HUES6 (cell line): ENCODE results near the gene VPS35L.
A peak's percentile ranks its signal among the peaks of the same experiment; 100 is the strongest.
"Not testable (repeated sequence)": the region's sequence is repeated elsewhere in the genome, so short reads cannot be mapped to it uniquely, and the experiment has no call there.

Source experiments
- H3K27ac ChIP-seq: 2 replicates; pipeline ENCODE4 v1.7.0; 2013; ENCODE audit warnings: low read depth, mild to moderate bottlenecking, low read length, inconsistent platforms
- H3K27me3 ChIP-seq: 2 replicates; pipeline ENCODE4 v1.6.1; 2013; ENCODE audit warnings: low read length; ENCODE audit not compliant: control insufficient read depth, insufficient read depth
- H3K36me3 ChIP-seq: 2 replicates; pipeline ENCODE4 v1.6.1; 2013; ENCODE audit warnings: low read length; ENCODE audit not compliant: control insufficient read depth, insufficient read depth
- H3K4me1 ChIP-seq: 2 replicates; pipeline ENCODE4 v1.6.1; 2013; ENCODE audit warnings: low read length; ENCODE audit not compliant: control insufficient read depth, insufficient read depth
- H3K4me3 ChIP-seq: 2 replicates; pipeline ENCODE4 v1.5.1; 2013; ENCODE audit warnings: low read depth, low read length
- H3K9ac ChIP-seq: one replicate; pipeline ENCODE4 v1.6.1; 2013; ENCODE audit warnings: mild to moderate bottlenecking, low read length
- H3K9me3 ChIP-seq: 2 replicates; pipeline ENCODE4 v1.6.1; 2013; ENCODE audit warnings: low read depth, low read length; ENCODE audit not compliant: control insufficient read depth, insufficient read depth

The VPS35L gene

DNA sequence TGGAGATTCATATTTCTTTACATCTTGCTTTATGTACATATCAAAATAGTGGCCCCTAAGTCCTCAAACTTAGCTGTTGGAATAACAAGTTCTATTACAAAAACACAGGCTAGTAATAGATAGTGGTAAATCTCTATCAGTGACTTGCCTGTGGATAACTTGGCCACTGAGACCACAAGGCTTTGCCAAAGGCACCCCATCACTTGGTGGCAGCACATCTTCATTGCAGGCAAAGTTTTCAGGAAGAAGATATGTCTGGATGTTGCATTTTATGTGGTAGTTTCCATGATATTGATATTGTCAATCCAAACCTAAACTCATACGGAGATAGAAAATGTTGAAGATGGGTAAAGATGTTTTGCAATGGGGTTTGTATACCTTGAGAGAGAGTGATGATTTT lies 104.1 kb downstream of the VPS35L start:
- Histone ChIP-seq H3K9ac (no peak overlapping the region), H3K9me3 (peaks cover 2% of the 10 kb centered on the region; the same call in 1 of the 2 replicates), H3K4me3 (no peak overlapping the region), H3K36me3 (peaks cover 25% of the 10 kb centered on the region), H3K4me1 (peaks cover 10% of the 10 kb centered on the region; the same call in 1 of the 2 replicates), H3K27ac (no peak overlapping the region), H3K27me3 (no peaks in the 10 kb centered on the region)

DNA sequence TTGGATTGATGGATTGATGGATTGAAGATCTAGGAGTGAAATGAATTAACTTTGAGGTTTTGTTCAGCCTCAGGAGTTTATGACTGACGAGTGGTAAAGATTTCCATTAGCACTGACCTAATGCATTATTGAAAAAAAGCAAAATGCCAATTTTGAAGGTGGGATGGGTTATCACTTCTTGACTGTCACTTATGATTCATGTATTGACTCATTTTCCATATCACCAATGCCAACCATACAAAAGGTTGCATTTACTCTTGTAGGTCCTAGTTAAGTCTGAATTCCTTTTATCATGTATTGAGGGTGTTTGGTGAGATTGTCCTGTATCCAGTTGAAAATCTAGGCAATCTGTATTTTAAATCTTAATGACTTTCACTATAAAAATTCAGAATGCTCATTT lies 104.9 kb downstream of the VPS35L start:
- peaks cover 2% of the 10 kb centered on the region; the same call in 1 of the 2 replicates for H3K9me3 ChIP-seq
- H3K4me3 ChIP-seq: no peak overlapping the region
- H3K9ac ChIP-seq: no peak overlapping the region

DNA sequence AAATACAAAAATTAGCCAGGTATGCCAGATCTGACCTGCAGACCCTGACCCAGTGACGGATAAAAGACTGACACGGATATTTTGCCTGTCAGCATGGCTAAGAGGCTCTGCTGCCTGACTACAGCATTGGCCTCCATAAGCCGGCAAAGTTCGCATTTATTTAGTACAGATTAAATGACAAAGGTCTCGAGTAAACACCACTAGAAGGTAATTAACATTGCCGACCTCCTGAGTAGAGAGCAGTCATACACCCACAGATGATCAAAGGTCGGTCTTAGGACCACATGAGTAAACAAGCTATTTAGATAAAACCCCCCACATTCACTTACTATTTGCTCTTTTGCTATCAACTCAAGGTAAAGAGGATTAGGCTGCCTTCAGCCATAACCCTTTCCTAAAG lies 106.8 kb downstream of the VPS35L start:
- Histone ChIP-seq H3K4me1 (peaks cover 10% of the 10 kb centered on the region), H3K27me3 (no peaks in the 10 kb centered on the region), H3K36me3 (peaks cover 15% of the 10 kb centered on the region), H3K4me3 (peak overlapping the region; percentile 2; the same call in 1 of the 2 replicates), H3K27ac (no peak overlapping the region), H3K9ac (no peak overlapping the region), H3K9me3 (peaks cover 2% of the 10 kb centered on the region; the same call in 1 of the 2 replicates)

More for the DNA sequence above, 104.9 kb downstream of the VPS35L start:
- Histone ChIP-seq H3K4me1 (peaks cover 10% of the 10 kb centered on the region; the same call in 1 of the 2 replicates), H3K27ac (no peak overlapping the region), H3K27me3 (no peaks in the 10 kb centered on the region), H3K36me3 (peaks cover 23% of the 10 kb centered on the region)

DNA sequence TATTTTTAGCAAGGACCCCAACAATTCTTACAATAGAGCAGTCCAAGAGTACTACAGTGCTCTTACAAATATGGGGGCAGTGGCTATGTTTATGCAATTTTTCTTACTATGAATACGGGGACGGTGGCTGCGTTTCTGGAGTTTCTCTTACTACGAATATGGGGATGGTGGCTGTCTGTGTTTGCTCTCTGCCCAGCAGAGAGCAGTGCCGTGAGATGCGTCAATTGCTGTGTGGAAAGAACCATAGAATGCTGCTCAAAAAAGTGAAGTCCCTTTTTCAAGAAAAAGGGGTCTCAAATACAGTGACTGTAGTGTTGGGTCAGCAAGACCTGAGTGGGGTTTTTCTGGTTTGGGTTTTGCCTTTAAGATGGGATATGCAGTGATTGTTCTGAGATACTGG lies 108.7 kb downstream of the VPS35L start:
- peaks cover 2% of the 10 kb centered on the region; the same call in 1 of the 2 replicates for H3K9me3 ChIP-seq
- no peaks in the 10 kb centered on the region for H3K27me3 ChIP-seq
- H3K27ac ChIP-seq: no peak overlapping the region
- H3K36me3 ChIP-seq: peaks cover 11% of the 10 kb centered on the region; the same call in 1 of the 2 replicates
- no peak overlapping the region for H3K9ac ChIP-seq
- H3K4me1 ChIP-seq: peaks cover 10% of the 10 kb centered on the region
- H3K4me3 ChIP-seq: no peak overlapping the region

DNA sequence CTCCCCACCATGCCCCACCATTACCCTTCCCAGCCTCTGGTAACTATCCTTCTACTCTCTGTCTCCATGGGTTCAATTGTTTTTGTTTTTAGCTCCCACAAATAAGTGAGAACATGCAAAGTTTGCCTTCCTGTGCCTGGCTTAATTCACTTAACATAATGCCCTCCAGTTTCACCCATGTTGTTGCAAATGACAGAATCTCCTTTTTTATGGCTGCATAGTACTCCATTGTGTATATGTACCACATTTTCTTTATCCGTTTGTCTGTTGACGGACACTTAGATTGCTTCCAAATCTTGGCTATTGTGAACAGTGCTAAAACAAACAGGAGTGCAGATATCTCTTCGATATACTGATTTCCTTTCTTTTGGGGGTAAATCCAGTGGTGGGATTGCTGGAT lies 109.8 kb downstream of the VPS35L start:
- H3K9ac ChIP-seq, H3K27ac ChIP-seq, H3K9me3 ChIP-seq, H3K4me1 ChIP-seq, H3K4me3 ChIP-seq, H3K27me3 ChIP-seq: not testable (repeated sequence)
- peaks cover 18% of the 10 kb centered on the region for H3K36me3 ChIP-seq

DNA sequence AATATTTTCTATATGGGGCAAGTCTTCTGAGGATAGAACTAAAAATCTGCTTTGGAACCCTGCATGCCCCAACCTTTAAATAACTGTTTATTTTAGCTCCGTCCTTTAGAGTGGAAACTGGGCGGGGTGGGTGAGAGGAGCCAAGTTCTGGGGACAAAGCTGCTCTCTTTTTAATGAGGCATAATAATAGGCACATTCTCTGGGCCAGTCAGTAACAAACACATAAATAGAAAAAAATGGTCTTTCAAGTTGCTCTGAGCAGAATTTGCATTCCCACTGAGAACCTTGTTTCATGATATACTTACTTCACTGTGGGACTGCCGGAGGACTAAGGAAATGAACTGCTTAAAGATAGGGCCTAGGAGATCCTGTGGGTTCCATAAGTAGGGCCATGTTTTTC lies 111.0 kb downstream of the VPS35L start:
- H3K36me3 ChIP-seq: peaks cover 23% of the 10 kb centered on the region
- H3K27me3 ChIP-seq: no peaks in the 10 kb centered on the region
- no peak overlapping the region for H3K27ac ChIP-seq
- H3K9ac ChIP-seq: no peak overlapping the region
- H3K9me3 ChIP-seq: peaks cover 2% of the 10 kb centered on the region; the same call in 1 of the 2 replicates
- H3K4me3 ChIP-seq: no peak overlapping the region
- peaks cover 7% of the 10 kb centered on the region for H3K4me1 ChIP-seq

DNA sequence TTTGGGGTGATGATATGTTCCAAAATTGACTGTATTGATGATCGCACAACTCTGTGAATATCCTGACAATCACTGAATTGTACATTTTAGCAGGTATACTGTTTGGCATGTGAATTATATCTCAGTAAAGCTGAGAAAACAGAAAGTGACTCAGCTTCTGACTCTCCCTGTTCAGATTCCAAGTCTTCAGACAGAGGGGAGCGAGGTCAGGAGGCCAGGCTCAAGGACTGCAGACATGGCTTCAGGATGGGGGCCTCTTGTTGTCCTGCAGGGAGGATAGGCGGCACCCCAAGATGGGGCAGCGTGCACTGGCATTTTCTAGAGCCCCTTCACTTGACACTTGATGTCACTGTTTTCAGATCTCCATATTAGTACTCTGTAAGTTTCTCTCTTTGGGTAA lies 116.9 kb downstream of the VPS35L start:
- Histone ChIP-seq H3K36me3 (peaks cover 36% of the 10 kb centered on the region), H3K9me3 (no peaks in the 10 kb centered on the region), H3K27me3 (no peaks in the 10 kb centered on the region)

DNA sequence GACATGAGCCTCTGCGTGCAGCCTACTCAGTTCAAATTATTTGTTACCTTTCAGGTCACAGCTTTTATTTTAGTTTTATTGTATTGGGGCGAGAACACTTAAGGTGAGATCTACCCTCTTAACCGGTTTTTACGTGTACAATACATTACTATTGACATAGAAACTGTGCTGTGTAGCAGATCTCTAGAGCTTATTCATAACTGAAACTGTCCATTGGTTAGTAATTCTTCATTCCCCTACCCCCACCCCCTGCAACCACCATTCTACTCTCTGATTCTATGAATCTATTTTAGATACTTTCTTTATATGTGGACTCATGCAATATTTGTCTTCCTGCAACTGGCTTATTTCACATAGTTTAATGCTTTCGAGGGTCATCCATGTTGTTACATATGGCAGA lies 119.0 kb downstream of the VPS35L start:
- Histone ChIP-seq H3K4me1 (no peaks in the 10 kb centered on the region), H3K9ac (no peak overlapping the region), H3K27ac (no peak overlapping the region), H3K27me3 (no peaks in the 10 kb centered on the region), H3K4me3 (no peak overlapping the region), H3K36me3 (peaks cover 27% of the 10 kb centered on the region), H3K9me3 (no peaks in the 10 kb centered on the region)

More for the DNA sequence above, 116.9 kb downstream of the VPS35L start:
- no peaks in the 10 kb centered on the region for H3K4me1 ChIP-seq
- no peak overlapping the region for H3K4me3 ChIP-seq
- H3K9ac ChIP-seq: no peak overlapping the region
- no peak overlapping the region for H3K27ac ChIP-seq

DNA sequence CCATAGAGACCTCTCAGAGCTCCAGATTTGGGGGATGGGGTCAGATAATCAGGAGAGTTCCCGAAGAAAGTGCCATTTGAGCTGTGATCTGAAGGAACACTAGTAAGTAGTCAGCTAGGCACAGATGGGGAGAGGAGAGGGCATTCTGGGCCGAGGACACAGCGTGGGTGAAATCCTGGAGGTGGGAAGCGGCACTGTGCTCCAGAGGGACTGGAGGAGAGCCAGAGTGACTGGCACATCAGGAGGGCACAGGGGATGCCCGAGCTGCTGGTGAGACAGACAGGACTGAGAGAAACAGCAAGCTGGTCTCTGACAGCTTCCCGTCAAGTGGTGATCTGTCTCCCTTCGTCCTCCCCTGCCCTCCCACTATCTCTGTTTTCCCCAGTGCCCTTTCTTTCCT lies 121.9 kb downstream of the VPS35L start:
- H3K9ac ChIP-seq: no peak overlapping the region
- H3K9me3 ChIP-seq: no peaks in the 10 kb centered on the region
- H3K27me3 ChIP-seq: no peaks in the 10 kb centered on the region
- no peaks in the 10 kb centered on the region for H3K4me1 ChIP-seq
- no peak overlapping the region for H3K27ac ChIP-seq
- H3K36me3 ChIP-seq: peaks cover 20% of the 10 kb centered on the region
- H3K4me3 ChIP-seq: no peak overlapping the region

DNA sequence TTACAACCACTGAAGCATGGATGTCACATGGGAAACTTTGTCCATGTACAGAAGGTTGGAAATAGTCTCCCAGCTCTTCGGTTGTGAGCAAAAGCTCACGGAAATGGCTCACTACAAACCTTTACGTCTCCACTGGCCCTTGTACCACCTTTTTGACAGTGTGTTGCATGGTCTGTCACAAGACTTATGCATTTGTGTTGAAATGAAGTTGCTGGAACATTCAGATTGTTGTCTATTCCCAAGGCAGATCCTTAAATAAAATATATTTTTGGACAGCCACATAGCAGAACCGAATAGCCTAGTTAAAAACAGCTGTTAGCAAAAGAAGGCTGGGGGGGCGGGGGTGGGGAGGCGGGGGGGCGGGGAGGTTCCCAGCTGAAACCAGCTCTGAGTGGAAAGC lies 123.3 kb downstream of the VPS35L start:
- Histone ChIP-seq H3K36me3 (peaks cover 33% of the 10 kb centered on the region), H3K27ac (no peak overlapping the region), H3K4me3 (no peak overlapping the region), H3K9ac (no peak overlapping the region), H3K9me3 (no peaks in the 10 kb centered on the region), H3K27me3 (no peaks in the 10 kb centered on the region), H3K4me1 (no peaks in the 10 kb centered on the region)

DNA sequence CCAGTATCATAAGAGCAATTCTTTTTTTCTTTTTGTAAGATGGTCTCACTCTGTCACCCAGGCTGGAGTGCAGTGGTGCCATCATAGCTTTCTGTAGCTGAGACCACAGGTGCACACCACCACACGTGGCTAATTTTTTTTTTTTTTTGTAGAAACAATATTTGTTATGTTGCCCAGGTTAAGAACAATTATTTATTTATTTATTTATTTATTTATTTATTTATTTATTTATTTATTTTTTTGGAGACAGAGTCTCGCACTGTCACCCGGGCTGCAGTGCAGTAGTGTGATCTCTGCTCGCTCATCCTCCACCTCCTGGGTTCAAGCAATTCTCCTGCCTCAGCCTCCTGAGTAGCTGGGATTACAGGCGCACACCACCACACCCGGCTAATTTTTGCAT lies 123.8 kb downstream of the VPS35L start:
- H3K9ac ChIP-seq, H3K4me1 ChIP-seq: not testable (repeated sequence)

DNA sequence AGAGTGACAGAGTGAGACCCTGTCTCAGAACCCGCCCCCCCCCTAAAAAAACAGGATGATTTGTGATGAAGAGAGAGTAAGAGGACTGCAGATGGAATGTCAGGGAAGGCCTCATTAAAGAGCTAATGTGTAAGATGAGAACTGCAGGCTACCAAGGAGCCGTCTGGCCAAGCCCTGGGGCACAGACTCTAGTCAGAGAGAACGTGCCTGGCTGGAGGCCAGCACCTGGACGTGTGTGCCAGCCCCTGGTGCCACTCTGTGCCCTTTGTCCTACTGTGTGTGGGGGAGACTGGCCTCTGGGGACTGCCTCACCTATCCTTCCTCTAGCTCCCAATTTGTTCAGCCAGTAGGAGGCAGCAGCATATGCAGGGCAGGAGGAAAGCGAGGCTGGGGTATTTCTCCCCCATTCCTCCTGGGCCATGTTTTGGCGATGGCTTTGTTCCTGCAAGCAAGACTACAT lies 125.4 kb downstream of the VPS35L start:
- Histone ChIP-seq H3K36me3 (peaks cover 43% of the 10 kb centered on the region), H3K9me3 (no peaks in the 10 kb centered on the region), H3K27me3 (no peaks in the 10 kb centered on the region), H3K4me3 (no peak overlapping the region), H3K9ac (no peak overlapping the region), H3K27ac (no peak overlapping the region), H3K4me1 (no peaks in the 10 kb centered on the region)

More for the DNA sequence above, 123.8 kb downstream of the VPS35L start:
- not testable (repeated sequence) for H3K4me3 ChIP-seq, H3K27me3 ChIP-seq, H3K27ac ChIP-seq, H3K9me3 ChIP-seq
- peaks cover 37% of the 10 kb centered on the region for H3K36me3 ChIP-seq
